Heart left ventricle (tissue), 16 donors: Measurements from ENCODE around the gene SNIP1. TPM values are rescaled to one million over a fixed set of nuclear protein-coding genes. Genes with fewer than 3 reads are reported as not detected.

Source experiments
- ATAC-seq, 4 donors: fragments of 200-7000 bp; cut with Tn5 transposase; one replicate each; pipeline ENCODE4 v1.9.1; 2020 to 2022; ENCODE audit warnings: moderate library complexity in 4 of 4, mild to moderate bottlenecking in 3 of 4, moderate number of reproducible peaks in 1 of 4
- DNase-seq, 5 donors: peaks; one replicate each; pipeline ENCODE4 v3.0.0-alpha.2; 2020
- H3K27ac ChIP-seq, 12 donors: fragments of 200-600 bp; sonication (generic) in 4 of 12; one replicate each; pipeline versions ENCODE4 v1.5.0 to v1.8.0; 2016 to 2022; ENCODE audit warnings: mild to moderate bottlenecking in 2 of 12
- H3K27me3 ChIP-seq, 9 donors: fragments of 200-600 bp; sonication (generic) in 2 of 9; one replicate each; pipeline versions ENCODE4 v1.5.1 to v1.8.0; 2016 to 2022; ENCODE audit warnings: mild to moderate bottlenecking in 3 of 9
- H3K36me3 ChIP-seq, 9 donors: fragments of 200-600 bp; sonication (generic) in 2 of 9; one replicate each; pipeline versions ENCODE4 v1.5.0 to v1.8.0; 2018 to 2022; ENCODE audit warnings: mild to moderate bottlenecking in 2 of 9
- H3K4me1 ChIP-seq, 12 donors: fragments of 200-600 bp; sonication (generic) in 4 of 12; one replicate each; pipeline versions ENCODE4 v1.5.0 to v1.8.0; 2016 to 2022; ENCODE audit warnings: mild to moderate bottlenecking in 3 of 12
- H3K4me3 ChIP-seq, 12 donors: fragments of 200-600 bp; sonication (generic) in 4 of 12; one replicate each; pipeline versions ENCODE4 v1.5.0 to v1.8.0; 2017 to 2022; ENCODE audit warnings: mild to moderate bottlenecking in 9 of 12, moderate library complexity in 4 of 12
- H3K9me3 ChIP-seq, 12 donors: fragments of 200-600 bp; sonication (generic) in 4 of 12; one replicate each; pipeline versions ENCODE4 v1.5.0 to v1.8.0; 2016 to 2022; ENCODE audit warnings: mild to moderate bottlenecking in 1 of 12
- POLR2A ChIP-seq, 2 donors: fragments of 450-650 bp; IDR thresholded peaks; one replicate each; pipeline ENCODE4 v1.6.1; 2017; ENCODE audit warnings: antibody characterized with exemption in 2 of 2, mild to moderate bottlenecking in 2 of 2, moderate library complexity in 2 of 2
- WGBS, 4 donors: extraction: QIAGEN DNeasy Blood & Tissue Kit in 2 of 4; methylation state at CpG; one replicate each; pipeline versions ENCODE4 v1.1.5 to v1.1.7; 2013 to 2018; 5-methylcytosine and 5-hydroxymethylcytosine counted together
- intact Hi-C, 10 donors: fragments of 100-400 bp; cut with DNase I; formaldehyde crosslinking; loops; one replicate each; pipeline versions ENCODE4 v1.11.1 to v1.14.2; 2022
- polyA plus RNA-seq, 2 donors: library from polyadenylated mRNA; stranded (reverse); fragments of 200-250 nt; gene quantifications; one replicate each; pipeline ENCODE4 v1.2.3, GENCODE V29; 2013
- total RNA-seq, 9 donors: library from RNA; depleted of rRNA in 2 of 9; stranded (reverse); fragments of >200 nt in 2 of 9; fragmentation: NEBNext Ultra II Directional in 3 of 9; extraction: Animal tissue kit (Norgen Biotek cat#: 25700) in 3 of 9; gene quantifications; one replicate each; pipeline versions ENCODE4 v1.1.0 to v1.2.4, GENCODE V29; 2016 to 2023
- TF ChIP-seq, protein P1 (sequence below), 12 donors: fragments of 200-600 bp; sonication (generic) in 4 of 12; IDR thresholded peaks; one replicate each; pipeline versions ENCODE4 v1.5.0 to v1.8.0; 2018 to 2022; ENCODE audit warnings: antibody characterized with exemption in 12 of 12, mild to moderate bottlenecking in 5 of 12
- donor health status: ischemic (EF 13 %, LVEDD 7.1; RV severe dilation, severe dysfunction).
- donor health status: healthy with polysubstance abuse.
- donor health status: DM: no; HTN: yes; CAD: no.
- donor health status: DM: no; HTN: no; CAD: no.
- donor health status: ischemic (EF 25% LVEDD 6.9; RV normal size, moderate dysfunction).
- donor health status: ischemic (EF 25% LVEDD 5.7; RV mildly dilated, moderate dysfunction).
- donor health status: healthy.
- donor health status: DM: yes; HTN: yes; CAD: no.
- donor health status: ischemic (EF 35%, LVEDD 5.7; RV mildly dilated, moderate dysfunction).
- donor health status: nonischemic (EF 11% LVEDD 7.7; RV severe dilation, severe dysfunction).
- donor health status: DM: yes; HTN: yes; CAD: no.
- donor health status: PGD.
- donor health status: ischemic (EF 29% LVEDD 5.4; RV normal size, mild dysfunction).
- donor health status: nonischemic (EF 23%, LVEDD 6.1; RV moderate dilation, normal function).

SNIP1 gene
- total and polyA plus RNA-seq, 11 donors: 3.0 to 11.2 (median 8.1) TPM

DNA sequence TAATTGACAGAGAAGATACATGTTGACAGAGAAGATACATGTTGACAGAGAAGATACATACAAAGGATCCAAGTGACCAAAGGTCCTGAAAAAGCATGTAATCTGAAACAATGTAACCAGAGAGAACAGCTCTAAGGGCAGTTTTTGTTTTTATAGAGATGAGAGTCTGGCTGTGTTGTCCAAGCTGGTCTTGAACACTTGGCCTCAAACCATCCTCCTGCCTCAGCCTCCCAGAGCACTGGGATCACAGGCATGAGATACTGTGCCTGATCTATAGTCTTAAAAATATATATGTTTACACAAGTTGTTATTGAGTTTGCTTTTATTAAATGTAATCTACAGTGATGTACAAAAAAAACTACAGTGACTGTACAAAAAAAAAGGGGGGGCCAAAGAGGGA lies 52.0 kb downstream of the SNIP1 start:
- peak overlapping the region in 1 of 12 donors; percentile 27 for H3K27ac ChIP-seq
- no peak overlapping the region for H3K4me3 ChIP-seq
- no peak for DNase-seq
- peaks cover 0 to 25% (median 10%) of the 10 kb centered on the region in 12 donors for H3K4me1 ChIP-seq
- no peaks in the 10 kb centered on the region for H3K9me3 ChIP-seq
- intact Hi-C loops: no loop called here
- H3K36me3 ChIP-seq: peaks cover 0 to 98% (median 69%) of the 10 kb centered on the region in 9 donors
- no peak for TF ChIP-seq POLR2A (IDR thresholded peaks at IDR 0.05)
- TF ChIP-seq, protein P1, sequence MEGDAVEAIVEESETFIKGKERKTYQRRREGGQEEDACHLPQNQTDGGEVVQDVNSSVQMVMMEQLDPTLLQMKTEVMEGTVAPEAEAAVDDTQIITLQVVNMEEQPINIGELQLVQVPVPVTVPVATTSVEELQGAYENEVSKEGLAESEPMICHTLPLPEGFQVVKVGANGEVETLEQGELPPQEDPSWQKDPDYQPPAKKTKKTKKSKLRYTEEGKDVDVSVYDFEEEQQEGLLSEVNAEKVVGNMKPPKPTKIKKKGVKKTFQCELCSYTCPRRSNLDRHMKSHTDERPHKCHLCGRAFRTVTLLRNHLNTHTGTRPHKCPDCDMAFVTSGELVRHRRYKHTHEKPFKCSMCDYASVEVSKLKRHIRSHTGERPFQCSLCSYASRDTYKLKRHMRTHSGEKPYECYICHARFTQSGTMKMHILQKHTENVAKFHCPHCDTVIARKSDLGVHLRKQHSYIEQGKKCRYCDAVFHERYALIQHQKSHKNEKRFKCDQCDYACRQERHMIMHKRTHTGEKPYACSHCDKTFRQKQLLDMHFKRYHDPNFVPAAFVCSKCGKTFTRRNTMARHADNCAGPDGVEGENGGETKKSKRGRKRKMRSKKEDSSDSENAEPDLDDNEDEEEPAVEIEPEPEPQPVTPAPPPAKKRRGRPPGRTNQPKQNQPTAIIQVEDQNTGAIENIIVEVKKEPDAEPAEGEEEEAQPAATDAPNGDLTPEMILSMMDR (IDR thresholded peaks at IDR 0.05): no peak
- ATAC-seq: no peak
- H3K27me3 ChIP-seq: no peaks in the 10 kb centered on the region

DNA sequence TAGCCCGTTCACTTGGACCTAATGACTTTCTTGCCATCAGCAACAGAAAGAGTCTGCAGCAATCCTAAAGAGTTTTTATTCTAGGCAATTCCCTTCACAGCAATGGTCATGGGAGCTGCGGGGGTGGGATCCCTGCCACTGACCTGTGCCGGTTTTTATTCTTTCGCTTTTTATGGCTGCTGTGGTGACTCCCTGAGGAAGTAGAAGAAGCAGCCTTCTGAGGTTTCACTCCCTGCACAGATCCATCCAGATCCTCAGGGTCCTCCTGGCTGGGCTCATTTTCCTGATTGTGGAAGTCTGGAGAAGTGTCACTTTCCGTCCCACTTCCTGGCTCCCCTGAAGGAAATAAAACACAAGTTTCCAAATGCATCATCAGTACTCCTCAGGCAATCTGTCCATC lies 52.4 kb downstream of the SNIP1 start:
- no peak for DNase-seq
- H3K36me3 ChIP-seq: peaks cover 0 to 97% (median 65%) of the 10 kb centered on the region in 9 donors
- TF ChIP-seq, protein P1 (IDR thresholded peaks at IDR 0.05): no peak
- peaks cover 0 to 25% (median 10%) of the 10 kb centered on the region in 12 donors for H3K4me1 ChIP-seq
- WGBS, 4 donors: 77 to 83% (median 81%) methylated on average over 5 of the region's 5 CpGs
- H3K4me3 ChIP-seq: no peak overlapping the region
- no peaks in the 10 kb centered on the region for H3K9me3 ChIP-seq
- intact Hi-C loops: no loop called here
- peak overlapping the region in 1 of 12 donors; percentile 27 for H3K27ac ChIP-seq
- no peaks in the 10 kb centered on the region for H3K27me3 ChIP-seq
- ATAC-seq: no peak

DNA sequence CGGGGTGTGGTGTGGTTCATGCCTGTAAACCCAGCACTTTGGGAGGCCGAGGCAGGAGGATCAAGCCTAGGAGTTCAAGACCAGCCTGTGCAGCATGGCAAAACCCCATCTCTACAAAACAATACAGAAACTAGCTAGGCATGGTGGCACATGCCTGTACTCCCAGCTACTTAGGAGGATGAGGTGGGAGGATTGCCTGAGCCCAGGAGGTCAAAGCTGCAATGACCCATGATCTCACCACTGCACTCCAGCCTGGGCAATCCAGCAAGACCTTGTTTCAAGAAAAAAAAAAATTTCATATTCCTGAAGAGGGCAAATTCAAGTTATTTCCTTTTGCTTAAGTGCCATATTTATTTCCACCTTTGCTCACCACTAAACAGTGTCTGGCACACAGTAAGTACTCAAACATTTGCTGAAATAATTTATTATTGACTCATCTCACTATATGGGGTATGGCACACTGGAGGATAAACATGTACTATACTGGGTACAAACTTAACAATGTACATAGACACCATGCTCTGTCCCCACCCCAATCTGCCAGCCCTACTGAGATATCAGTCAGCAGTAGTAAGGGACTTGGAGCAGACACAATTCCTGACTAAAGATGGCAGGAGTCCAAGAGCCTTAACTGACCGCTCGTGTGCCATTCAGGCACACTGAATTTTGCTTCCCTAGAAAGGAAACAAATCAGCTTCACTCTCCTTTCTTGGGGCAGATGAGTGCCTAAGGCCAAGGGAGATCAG lies 55.0 kb downstream of the SNIP1 start:
- Histone ChIP-seq H3K4me3 (no peak overlapping the region), H3K9me3 (no peaks in the 10 kb centered on the region), H3K27ac (peak overlapping the region in 8 of 12 donors; percentile 14 to 61 (median 26)), H3K4me1 (peaks cover 0 to 25% (median 10%) of the 10 kb centered on the region in 12 donors), H3K27me3 (no peaks in the 10 kb centered on the region), H3K36me3 (peaks cover 0 to 97% (median 59%) of the 10 kb centered on the region in 9 donors)
- DNase-seq (peak in 2 of 5 donors; percentile 49 to 51), ATAC-seq (peak; percentile 92 to 96 (median 96))
- 47 to 57% (median 51%) methylated on average over 4 of the region's 4 CpGs for WGBS, 4 donors
- intact Hi-C loops: no loop called here
- no peak for TF ChIP-seq POLR2A (IDR thresholded peaks at IDR 0.05)
- TF ChIP-seq, protein P1 (IDR thresholded peaks at IDR 0.05): no peak

GRCh38 chr1:37497832-37498231 lies 56.3 kb downstream of the SNIP1 start:
- DNase-seq (no peak), ATAC-seq (no peak)
- WGBS, 4 donors: 87 to 100% (median 92%) methylated on average over 2 of the region's 2 CpGs
- TF ChIP-seq POLR2A (IDR thresholded peaks at IDR 0.05): no peak
- TF ChIP-seq, protein P1 (IDR thresholded peaks at IDR 0.05): no peak
- Histone ChIP-seq H3K4me3 (no peak overlapping the region), H3K9me3 (no peaks in the 10 kb centered on the region), H3K4me1 (peaks cover 0 to 25% (median 10%) of the 10 kb centered on the region in 12 donors), H3K36me3 (peaks cover 6 to 97% (median 63%) of the 10 kb centered on the region in 9 donors), H3K27me3 (no peaks in the 10 kb centered on the region), H3K27ac (peak overlapping the region in 1 of 12 donors; percentile 57)
- intact Hi-C loops: no loop called here
